Fibroblast of skin of left quadriceps (primary cell): ENCODE results near the gene RBMS2.
A peak's percentile ranks its signal among the peaks of the same experiment; 100 is the strongest.

Source experiments
- DNase-seq, 2 experiments: peaks; one replicate each; pipeline ENCODE4 v3.0.0-alpha.2; 2013; ENCODE audit warnings: low read depth in 2 of 2

Gene RBMS2

GRCh38 chr12:56581418-56582145 lies 60.0 kb downstream of the RBMS2 start:
- no peak for DNase-seq

GRCh38 chr12:56585098-56585497 lies 63.5 kb downstream of the RBMS2 start:
- DNase-seq = no peak

- DNase-seq = no peak
Observed at GRCh38 chr12:56589783-56590182, 68.2 kb downstream of the RBMS2 start.

- DNase-seq = no peak
Observed at GRCh38 chr12:56590237-56590830, 68.7 kb downstream of the RBMS2 start.

GRCh38 chr12:56591126-56591525 lies 69.5 kb downstream of the RBMS2 start:
- DNase-seq = no peak

GRCh38 chr12:56591961-56592360 lies 70.3 kb downstream of the RBMS2 start:
- peak in 1 of 2 experiments; percentile 12 for DNase-seq

GRCh38 chr12:56593909-56594621 lies 72.4 kb downstream of the RBMS2 start:
- peak; percentile 39 to 40 for DNase-seq

GRCh38 chr12:56596815-56597214 lies 75.2 kb downstream of the RBMS2 start:
- DNase-seq = no peak

- no peak for DNase-seq
Observed at GRCh38 chr12:56599041-56599440, 77.4 kb downstream of the RBMS2 start.

GRCh38 chr12:56599797-56600196 lies 78.2 kb downstream of the RBMS2 start:
- DNase-seq = no peak

- no peak for DNase-seq
Observed at GRCh38 chr12:56600753-56601152, 79.1 kb downstream of the RBMS2 start.

- DNase-seq = no peak
Observed at GRCh38 chr12:56601503-56601902, 79.9 kb downstream of the RBMS2 start.

GRCh38 chr12:56602239-56602638 lies 80.6 kb downstream of the RBMS2 start:
- DNase-seq = no peak

- DNase-seq = no peak
Observed at GRCh38 chr12:56604355-56604754, 82.7 kb downstream of the RBMS2 start.

- DNase-seq = no peak
Observed at GRCh38 chr12:56614627-56615026, 93.0 kb downstream of the RBMS2 start.

GRCh38 chr12:56616244-56616643 lies 94.6 kb downstream of the RBMS2 start:
- DNase-seq = no peak

- no peak for DNase-seq
Observed at GRCh38 chr12:56616925-56617324, 95.3 kb downstream of the RBMS2 start.

GRCh38 chr12:56622535-56622934 lies 100.9 kb downstream of the RBMS2 start:
- DNase-seq = no peak

GRCh38 chr12:56626701-56627100 lies 105.1 kb downstream of the RBMS2 start:
- no peak for DNase-seq

GRCh38 chr12:56628671-56629458 lies 107.2 kb downstream of the RBMS2 start:
- DNase-seq = no peak

GRCh38 chr12:56629459-56630179 lies 108.0 kb downstream of the RBMS2 start:
- DNase-seq = no peak
